Activated CD8-positive, alpha-beta memory T cell treated with anti-CD3 and anti-CD28 coated beads, Interleukin-2, amount 50 U/mL, for 1 hour (primary cell): ENCODE data around the gene CCDC177.
"Not testable (repeated sequence)": the region's sequence is repeated elsewhere in the genome, so short reads cannot be mapped to it uniquely, and the experiment has no call there.

Experiments
- DNase-seq: peaks from one replicate; pipeline ENCODE4 v3.0.0-alpha.2; 2020; ENCODE audit errors: extremely low read depth

Gene CCDC177

DNA sequence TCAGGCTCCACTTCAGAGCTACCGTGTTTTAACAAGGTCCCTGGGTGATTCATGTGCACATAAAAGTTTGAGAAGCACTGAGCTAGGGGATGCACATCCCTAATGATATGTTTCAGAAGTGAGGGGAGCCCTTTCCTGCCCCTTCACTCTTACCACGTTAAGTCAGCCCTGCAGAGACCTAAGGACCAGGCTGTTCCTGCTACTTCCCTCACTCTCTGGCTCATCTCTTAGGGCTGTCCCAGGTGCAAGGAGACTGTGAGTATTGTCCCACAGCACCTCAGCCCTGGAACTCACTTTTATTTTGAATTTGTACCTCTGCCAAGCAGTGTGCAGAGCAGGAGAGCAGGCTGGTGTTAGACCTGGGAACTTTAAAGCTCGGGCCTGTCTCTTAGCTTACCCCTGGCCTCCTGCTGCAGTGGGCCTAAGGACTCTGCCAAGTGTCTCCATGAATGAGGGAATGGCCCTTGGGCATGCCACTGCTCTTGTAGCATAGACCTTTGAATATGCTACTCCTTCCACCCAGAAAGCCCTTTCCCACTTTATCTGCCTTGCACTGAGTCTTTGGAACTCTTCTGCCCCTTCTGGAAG lies 25.7 kb upstream of the CCDC177 start:
- DNase-seq: no peak

DNA sequence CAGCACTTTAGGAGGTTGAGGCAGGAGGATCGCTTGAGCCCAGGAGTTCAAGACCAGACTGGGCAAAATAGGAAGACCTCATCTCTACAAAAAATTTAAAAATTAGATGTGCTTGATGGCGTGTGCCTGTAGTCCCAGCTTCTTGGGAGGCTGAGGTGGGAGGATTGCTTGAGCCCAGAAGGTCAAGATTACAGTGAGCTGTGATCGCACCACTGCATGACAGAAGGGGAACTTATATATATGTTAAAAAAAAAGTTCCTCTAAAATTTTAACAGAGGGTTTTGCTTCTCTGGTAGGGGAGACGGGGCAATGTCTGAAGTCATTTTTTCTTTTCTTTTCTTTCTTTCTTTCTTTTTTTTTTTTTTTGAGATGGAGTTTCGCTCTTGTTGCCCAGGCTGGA lies 24.8 kb upstream of the CCDC177 start:
- DNase-seq: not testable (repeated sequence)

DNA sequence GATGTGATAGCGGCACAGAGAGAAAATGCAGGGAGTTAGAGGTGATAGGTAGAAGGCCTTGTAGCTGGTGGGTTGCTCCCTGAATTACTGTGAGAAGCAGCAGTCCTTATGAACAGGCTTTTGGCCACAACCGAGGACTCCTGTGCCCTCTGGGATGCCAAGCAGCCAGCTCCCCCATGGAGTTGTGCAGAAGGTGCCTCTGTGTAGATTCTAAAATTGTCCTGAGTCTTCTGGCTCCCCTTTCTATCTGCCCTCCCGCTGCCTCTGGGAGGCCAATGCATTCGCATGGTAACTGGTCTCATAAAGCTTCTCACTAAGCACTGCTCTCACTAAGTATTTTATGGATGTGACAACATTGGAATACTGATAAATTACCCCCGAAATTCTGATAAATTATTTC lies 20.7 kb upstream of the CCDC177 start:
- DNase-seq: no peak

DNA sequence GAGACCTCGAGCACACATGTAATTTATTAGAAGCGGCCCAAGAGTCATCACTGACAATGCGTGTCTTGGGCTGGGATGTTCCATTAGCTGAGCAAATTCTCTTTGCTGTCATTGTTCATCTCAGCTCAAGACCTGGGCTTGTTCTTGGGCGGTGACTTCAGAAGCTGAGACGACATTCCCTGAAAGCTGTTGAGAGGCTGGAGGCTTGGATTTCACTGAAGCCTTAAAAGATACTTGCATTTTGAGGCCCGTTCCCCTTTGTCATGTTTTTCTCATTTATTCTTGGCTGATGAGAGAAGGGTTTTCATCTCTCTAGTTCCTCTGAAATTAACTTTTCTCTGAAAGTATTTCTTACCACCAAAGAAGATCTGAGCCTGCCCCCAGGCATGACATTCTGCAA lies 20.2 kb upstream of the CCDC177 start:
- no peak for DNase-seq

DNA sequence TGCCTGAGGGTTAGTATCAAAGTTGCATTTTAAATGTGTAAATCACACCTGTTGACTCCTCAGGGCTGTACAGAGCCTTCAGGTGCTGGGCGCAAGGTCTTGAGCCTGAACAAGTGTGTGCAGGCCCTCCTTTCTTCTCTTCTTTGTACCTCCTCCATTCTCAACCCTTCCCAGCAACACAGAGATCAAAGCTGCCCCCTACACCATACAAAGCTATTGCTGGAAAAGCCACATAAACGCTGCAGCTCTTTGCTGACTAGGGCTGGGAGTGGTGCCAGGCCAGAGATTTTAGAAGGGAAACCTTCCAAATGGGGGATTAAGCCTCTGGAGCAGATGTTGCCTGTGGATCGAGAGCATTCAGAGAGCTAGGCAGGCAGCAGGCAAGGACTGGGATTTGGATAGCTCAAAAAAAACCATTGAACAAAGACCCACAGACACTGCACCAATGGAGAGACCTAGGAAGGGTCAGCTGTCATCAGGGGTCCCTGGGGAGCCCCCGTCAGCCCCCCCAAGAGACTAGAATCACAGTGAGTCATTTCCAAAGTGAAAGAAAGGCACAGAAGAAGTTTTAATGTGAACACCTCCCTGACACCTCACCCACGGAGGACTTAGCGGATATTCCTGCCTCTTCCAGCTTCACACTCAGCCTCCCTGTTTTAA lies 18.5 kb upstream of the CCDC177 start:
- no peak for DNase-seq

DNA sequence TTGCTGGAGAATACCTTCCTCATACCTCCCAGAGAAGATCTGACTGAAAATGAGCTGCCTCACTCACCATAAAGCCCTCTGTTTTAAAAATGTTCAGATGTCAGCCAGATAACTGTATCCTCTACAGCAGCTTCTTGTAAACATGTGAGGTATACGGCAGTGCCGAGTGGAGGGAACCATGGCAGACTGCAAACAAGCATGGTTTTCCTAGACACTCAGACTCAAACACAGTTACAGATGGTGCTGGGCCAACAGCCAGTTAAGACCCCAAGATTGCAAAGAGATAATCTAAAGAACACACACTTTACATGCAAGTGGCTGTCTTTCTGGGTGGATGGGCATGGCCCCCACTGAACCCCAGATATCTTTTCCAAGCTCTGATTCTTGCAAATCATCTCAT lies 16.6 kb upstream of the CCDC177 start:
- no peak for DNase-seq

DNA sequence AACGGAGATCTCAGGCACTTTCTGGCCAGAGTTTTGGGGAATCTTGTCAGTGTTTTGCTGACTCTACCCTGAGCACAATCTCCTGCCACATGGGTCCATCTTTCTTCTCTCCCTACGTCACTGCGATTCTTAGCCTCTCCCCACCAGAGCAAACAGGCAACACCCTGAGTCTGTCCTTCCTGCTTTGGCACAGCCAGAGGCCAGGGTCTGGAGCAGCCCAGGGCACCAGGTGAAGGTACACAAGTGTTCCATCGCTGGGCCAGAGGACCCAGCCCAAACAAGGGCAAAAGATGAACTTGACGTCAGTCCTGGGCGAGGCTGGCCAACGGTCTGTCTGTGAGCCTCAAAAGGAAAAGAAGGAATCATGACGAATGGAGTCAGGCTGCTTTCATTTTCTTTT lies 12.7 kb upstream of the CCDC177 start:
- no peak for DNase-seq

DNA sequence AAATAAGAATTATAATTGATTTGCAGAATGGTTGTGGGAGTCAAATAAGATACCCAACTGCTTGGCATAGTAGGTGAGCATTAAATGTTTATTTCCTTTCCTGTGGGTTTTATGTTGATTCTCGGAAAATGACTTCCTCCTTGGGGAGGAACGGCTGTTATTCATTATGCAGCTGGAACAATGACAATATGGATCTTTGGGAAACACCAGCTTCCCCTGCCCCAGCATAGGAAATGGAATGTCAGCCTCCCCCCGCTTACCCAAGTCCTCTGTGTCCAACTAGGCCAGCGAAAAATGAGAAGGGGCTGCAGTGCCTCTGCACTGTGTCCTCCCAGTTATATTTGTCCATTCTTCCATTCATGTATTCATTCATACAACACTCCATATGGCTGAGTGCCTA lies 11.7 kb upstream of the CCDC177 start:
- DNase-seq: no peak

DNA sequence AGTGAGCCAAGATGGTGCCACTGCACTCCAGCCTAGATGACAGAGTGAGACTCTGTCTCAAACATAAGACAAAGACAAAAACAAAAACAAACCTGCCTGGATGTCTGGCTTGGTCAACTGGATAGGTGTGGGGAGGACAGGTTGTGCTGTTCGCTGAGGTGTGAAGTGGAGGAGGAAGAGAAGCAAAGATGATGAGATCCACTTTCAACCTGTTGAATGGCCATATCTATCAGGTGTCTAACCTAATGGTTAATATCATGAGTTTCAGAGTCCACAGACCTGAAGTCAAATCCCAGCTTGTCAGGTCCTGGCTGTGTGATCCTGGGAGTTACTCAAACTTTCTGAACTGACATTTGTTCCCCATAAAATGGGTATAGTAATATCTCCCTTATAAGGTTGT lies 9.7 kb upstream of the CCDC177 start:
- no peak for DNase-seq

DNA sequence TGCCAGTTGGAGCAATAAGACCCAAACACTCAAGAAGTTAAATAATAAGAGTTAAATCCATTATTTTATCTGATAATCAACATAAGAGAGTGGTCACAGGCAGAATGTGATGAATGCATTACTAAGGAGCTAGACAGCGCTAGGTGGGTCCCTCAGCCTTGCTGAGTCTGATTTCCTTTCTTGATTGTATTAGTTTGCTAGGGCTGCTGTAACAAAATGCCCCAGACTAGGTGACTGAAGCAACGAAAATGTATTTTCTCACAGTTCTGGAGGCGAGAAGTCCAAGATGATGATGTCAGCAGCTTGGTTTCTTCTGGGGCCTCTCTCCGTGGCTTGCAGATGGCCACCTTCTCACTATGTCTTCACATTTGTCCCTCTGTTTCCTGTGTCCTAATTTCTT lies 8.2 kb upstream of the CCDC177 start:
- DNase-seq: no peak

DNA sequence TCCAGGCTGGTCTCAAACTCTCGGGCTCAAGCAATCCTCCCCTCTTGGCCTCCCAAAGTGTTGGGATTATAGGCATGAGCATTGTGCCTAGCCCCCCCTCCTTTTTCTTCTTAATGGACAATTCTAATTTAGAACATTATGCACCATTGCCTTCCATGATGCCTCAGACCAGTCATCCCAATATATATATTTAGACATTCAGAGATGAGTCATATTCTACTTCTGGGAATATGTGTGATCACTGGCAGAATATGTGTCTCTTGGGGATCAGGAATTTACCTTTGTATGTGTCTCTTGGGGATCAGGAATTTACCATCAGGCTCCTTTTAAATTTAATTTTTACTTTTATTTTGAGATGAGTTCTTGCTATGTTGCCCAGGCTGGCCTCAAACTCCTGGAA lies 7.5 kb upstream of the CCDC177 start:
- DNase-seq: no peak

DNA sequence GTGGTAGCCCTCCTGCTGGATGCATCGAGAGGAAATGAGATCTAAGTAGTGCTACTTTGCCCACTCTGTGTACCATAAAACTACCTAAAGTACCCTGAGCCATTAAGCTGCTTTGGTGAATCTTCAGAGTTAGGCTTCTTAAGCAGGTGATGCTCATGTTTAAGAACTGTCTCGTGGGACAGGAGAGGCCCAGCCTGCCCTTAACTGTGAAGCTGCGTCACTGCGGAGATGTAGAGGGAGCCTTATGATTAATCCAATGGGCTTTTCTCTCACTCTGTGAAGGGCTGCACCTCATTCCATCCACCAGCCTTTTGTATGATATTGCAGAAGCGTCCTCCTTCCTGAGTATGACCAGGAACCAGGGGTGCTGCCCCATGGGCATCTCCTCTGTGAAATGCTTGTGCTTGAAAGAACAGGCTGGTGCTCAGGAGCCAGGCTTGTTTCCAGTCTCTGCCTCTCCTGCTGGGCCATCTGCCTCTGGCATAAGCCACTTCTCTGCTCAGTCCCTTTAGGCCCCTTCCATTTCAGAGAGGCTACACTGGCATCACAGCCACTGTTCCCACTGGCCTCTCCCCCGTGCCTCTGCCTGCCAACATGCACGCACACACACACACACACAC lies 6.8 kb upstream of the CCDC177 start:
- DNase-seq: no peak

DNA sequence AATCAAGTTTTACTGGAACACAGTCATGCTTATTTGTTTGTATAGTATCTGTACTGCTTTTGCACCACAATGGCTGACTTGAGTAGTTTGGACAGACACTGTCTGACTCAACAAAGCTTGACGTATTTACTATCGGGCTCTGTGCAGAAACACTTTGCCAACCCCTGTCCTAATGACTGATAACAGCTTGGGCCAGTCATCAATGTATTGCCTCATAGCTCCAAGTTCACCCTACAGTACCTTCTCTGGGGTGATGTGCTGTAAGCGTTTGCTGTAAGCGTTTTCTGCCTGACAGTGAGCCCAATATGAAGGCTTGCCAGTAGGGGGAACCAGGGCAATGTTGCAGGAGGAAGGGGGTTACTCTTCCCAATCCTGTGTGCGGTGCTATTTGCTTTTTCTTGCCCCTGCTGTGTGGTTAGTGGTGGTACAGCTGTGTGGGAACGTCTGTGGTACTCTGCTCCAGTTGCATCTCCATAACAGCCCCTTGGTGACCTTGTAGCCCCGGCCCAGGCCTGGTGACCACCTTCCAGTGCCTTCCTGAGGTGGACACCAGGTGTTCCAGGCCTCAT lies 5.4 kb upstream of the CCDC177 start:
- no peak for DNase-seq

DNA sequence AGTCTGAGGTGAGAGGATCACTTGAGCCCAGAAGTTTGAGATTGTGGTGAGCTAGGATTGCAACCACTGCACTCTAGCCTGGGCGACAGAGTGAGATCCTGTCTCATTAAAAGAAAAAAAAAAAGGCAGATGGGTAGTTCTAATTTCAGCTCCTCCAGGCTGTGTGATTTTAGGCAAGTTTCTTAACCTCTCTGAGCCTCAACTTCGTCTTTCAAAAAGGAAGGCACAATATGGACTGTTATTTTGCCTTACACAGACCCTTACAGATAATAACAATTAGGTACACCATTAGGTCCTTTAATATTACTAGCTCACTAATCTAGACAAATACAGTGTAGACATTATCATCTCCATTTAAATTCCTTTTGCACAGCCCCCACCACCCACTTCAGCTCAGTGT lies 4.8 kb upstream of the CCDC177 start:
- DNase-seq: no peak

DNA sequence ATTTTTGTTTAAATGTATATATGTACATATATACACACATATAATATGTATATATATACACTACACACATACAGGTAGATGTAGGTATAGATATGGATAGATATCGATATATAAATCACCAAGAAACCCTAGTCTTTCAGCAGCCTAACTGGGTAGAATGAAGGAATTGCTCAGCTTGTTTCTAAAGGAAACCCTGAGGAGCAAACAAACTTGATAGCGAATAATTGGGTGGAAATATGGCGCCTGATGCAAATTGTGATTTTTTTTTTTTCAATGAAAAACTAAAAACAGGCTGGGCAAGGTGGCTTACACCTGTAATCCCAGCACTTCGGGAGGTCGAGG lies 254 bp upstream of the CCDC177 start:
- no peak for DNase-seq

DNA sequence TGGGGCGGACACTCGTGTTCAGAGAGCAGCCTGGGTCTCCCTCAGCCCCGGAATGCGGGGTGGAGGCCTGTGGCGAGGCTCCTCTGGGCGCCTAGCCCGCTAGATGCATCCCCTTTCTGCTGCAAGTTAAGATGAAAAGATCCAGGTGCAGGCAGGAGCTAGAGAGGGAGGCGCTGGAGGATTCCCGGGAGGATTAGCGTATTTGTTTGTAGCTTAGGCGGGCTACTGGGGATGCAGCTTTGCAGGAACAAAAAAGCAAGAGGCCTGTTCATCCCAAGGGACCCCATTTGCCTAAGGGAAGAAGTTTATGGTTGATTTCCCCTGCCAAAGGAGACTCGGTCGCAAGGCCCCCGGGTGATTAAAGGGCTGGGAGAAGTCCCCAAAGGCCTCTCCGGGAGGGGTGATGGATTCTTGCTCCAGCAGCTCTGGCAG lies 824 bp downstream of the CCDC177 start:
- no peak for DNase-seq

DNA sequence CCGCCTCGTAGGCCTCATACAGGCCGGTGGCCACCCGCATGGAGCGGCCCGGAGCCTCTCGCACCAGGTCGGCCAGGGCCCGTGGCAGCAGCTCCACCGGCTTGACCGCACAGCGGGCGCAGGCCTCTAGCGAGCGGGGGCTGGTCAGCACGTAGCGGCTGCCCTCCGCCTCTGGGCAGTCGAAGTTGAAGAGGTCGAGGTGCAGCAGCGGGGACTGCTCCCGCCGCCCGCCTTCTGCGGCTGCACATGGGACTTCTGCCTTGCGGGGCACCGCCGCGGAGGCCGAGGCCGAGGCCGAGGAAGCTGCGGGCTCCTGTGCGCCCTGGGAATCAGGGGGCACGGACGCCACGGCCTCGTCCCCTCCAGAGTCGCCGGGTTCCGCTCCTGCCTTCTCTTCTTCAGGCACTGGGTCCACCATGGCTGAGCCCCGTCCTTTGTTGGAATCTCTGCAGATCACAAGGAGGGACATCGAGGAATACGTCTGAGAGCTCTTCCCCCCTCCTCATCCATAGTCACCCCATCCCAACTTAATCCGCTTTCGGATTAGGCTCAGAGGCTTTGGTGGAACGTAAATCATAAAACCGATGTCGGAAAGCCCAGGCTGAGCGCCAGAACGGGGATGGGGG lies 1.4 kb downstream of the CCDC177 start:
- no peak for DNase-seq

DNA sequence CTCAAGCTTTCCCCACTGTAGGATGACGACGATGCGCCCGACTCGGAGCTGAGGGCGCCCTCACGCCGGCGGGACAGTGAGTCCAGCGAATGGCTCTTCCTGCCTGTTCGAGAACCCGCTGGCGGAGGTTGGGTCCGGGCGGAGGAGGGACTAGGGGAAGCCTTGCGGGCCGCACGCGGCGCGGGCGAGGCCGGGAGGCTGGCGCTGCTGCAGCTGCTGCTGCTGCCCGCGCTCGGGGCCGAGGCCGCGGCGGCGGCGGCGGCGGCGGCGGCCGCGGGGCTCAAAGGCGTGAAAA lies 1.9 kb downstream of the CCDC177 start:
- DNase-seq: no peak

DNA sequence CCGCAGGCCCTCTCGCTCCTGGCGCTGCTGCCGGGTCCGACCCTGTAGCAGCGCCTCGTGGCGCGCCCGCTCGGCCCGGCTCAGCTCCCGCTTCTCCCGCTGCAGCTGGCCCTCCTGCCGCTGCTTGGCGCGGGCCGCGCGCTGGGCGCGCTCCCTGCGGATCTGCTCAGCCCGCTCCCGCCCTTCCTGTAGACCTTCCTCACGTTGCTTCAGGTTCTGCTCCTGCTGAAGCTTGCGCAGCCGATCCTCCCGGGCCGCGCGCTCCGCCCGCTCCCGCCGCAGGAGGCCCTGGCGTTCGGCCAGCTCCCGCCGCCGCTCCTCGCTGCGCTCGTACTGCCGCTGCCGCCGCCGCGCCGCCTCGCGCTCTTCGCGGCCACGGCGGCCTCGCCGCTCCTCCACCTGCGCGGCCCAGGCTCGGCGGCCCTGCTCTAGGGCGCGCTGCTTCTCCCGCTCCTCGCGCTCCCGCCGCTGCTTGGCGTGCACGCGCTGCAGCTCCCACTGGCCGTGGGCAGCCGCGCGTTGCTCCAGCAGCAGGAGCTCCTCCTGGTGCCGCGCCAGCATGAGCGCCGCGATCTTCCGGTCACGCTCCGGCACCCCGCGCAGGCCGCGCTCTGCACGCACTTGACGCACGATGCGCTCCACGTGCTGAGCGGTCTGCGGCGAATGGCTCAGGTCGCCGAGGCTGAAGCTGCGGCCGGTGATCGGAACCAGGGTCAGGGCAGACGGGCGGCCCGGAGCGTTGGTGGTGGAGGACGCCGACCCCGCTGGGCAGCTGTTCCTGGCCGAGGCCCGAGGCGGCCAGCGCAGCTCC lies 2.4 kb downstream of the CCDC177 start:
- DNase-seq: no peak

DNA sequence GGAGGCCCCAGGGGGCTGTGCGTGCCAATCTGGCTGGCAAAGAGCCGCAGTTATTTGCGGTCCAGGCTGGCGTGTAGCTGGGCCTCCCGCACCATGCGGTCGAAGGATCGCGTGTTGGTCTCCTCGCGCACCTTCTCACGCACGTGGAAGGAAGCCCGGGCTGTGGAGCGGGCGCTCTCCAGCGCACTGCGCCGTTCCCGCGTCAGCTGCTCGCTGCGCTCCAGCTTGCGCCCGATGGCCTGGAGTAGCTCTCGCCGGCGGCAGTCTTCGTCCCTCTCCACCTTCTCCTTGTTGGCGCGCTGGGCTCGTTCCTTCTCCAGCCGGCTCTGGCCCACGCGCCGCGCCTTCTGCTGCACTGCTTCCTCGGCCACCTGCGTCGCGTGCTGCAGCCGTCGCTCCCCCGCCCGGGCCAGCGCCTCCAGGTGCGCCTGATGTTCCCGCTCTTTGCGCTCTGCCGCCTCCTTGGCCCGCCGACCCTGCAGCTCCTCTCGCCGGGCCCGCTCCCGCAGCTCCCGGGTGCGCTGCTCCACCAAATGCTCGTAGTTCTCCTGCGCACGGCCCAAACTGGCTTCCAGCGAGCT lies 3.1 kb downstream of the CCDC177 start:
- no peak for DNase-seq

DNA sequence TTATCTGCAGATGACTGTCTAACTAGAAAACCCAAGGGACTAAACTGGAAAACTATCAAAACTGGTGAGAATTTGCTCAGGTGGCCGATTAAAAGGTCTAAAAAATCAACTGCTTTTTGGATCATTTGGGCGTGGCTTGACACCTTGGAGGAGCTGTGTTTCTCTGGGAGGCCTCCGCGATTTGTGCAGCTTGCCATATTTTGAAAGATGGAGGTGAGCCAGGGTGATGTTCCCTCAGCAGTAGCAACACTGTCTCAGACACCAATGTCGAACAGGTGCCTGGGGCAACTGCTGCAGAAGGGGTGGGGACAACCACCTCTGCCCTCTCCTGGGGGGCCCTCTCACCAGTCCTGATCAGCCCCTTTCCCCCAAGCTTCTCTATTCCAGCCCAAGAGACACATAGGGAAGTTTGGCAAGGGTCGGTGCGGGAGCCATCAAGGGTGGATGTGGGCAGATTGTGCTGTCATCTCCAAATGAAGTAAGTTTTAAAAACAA lies 3.8 kb downstream of the CCDC177 start:
- DNase-seq: no peak

DNA sequence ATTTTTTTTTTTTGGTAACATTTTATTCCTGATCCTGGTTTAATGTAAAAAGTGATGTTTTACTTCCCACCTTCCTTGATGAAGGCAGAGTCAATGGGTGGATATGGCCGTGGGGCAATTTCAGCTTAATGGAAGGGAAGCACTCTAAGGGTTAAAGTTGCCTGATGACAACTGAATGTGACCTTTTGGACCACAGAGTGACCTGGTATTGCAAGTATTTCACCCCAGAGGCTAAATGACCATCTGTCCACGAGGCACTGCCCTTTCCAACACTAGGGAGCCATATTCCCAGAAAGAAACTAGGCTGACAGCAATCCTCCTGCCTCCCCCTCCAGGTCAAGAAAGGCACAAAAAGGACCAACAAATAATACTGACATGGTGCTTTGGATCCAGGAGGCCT lies 4.8 kb downstream of the CCDC177 start:
- DNase-seq: no peak
